ENCODE results near the gene MARS2.
"Not testable (repeated sequence)": the region's sequence is repeated elsewhere in the genome, so short reads cannot be mapped to it uniquely, and the experiment has no call there.

The MARS2 gene

GRCh38 chr2:197705121-197705911 is at the start of gene MARS2:
Gene MARS2, plus strand, starts transcription at chr2:197705369. Its CDS starts 37 bp downstream, at chr2:197705406.
- peak; percentile 71 for DNase-seq (ENCODE audit: low read depth)
- H3K4me3 ChIP-seq (ENCODE audit: low read depth, low read length), result peak within 1 kb of the TSS; percentile 91

GRCh38 chr2:197657562-197657961 is 47.6 kb upstream of the MARS2 start:
- no peak overlapping the region for H3K4me3 ChIP-seq (ENCODE audit: low read depth, low read length)
- no peak for DNase-seq (ENCODE audit: low read depth)

- DNase-seq (ENCODE audit: low read depth), result no peak
- no peak overlapping the region for H3K4me3 ChIP-seq (ENCODE audit: low read depth, low read length)
Observed at GRCh38 chr2:197661626-197662025, 43.5 kb upstream of the MARS2 start.

- no peak overlapping the region for H3K4me3 ChIP-seq (ENCODE audit: low read depth, low read length)
Observed at GRCh38 chr2:197666277-197666676, 38.9 kb upstream of the MARS2 start.

GRCh38 chr2:197668296-197668695 is 36.9 kb upstream of the MARS2 start:
- DNase-seq (ENCODE audit: low read depth), result no peak
- H3K4me3 ChIP-seq (ENCODE audit: low read depth, low read length), result no peak overlapping the region

More at GRCh38 chr2:197666277-197666676, 38.9 kb upstream of the MARS2 start:
- no peak for DNase-seq (ENCODE audit: low read depth)

- DNase-seq (ENCODE audit: low read depth), result no peak
Observed at GRCh38 chr2:197669077-197669476, 36.1 kb upstream of the MARS2 start.

GRCh38 chr2:197672371-197672893 is 32.7 kb upstream of the MARS2 start:
- DNase-seq (ENCODE audit: low read depth), result no peak
- H3K4me3 ChIP-seq (ENCODE audit: low read depth, low read length), result no peak overlapping the region

More at GRCh38 chr2:197669077-197669476, 36.1 kb upstream of the MARS2 start:
- H3K4me3 ChIP-seq (ENCODE audit: low read depth, low read length), result no peak overlapping the region

- H3K4me3 ChIP-seq (ENCODE audit: low read depth, low read length), result peak overlapping the region; percentile 18
- no peak for DNase-seq (ENCODE audit: low read depth)
Observed at GRCh38 chr2:197673106-197673505, 32.1 kb upstream of the MARS2 start.

GRCh38 chr2:197673606-197674005 is 31.6 kb upstream of the MARS2 start:
- peak overlapping the region; percentile 18 for H3K4me3 ChIP-seq (ENCODE audit: low read depth, low read length)

GRCh38 chr2:197674060-197674459 is 31.1 kb upstream of the MARS2 start:
- H3K4me3 ChIP-seq (ENCODE audit: low read depth, low read length), result peak overlapping the region; percentile 45
- no peak for DNase-seq (ENCODE audit: low read depth)

More at GRCh38 chr2:197673606-197674005, 31.6 kb upstream of the MARS2 start:
- DNase-seq (ENCODE audit: low read depth), result no peak

GRCh38 chr2:197674591-197674990 is 30.6 kb upstream of the MARS2 start:
- H3K4me3 ChIP-seq (ENCODE audit: low read depth, low read length), result peak overlapping the region; percentile 45
- DNase-seq (ENCODE audit: low read depth), result no peak

- no peak for DNase-seq (ENCODE audit: low read depth)
- H3K4me3 ChIP-seq (ENCODE audit: low read depth, low read length), result peak within 1 kb of the TSS; percentile 45
Observed at GRCh38 chr2:197675246-197675645, 29.9 kb upstream of the MARS2 start, which contains the start of gene RFTN2. Gene RFTN2, minus strand, starts transcription at chr2:197675587. Its CDS starts 129 bp downstream, at chr2:197675458.

- DNase-seq (ENCODE audit: low read depth), result peak; percentile 39
- H3K4me3 ChIP-seq (ENCODE audit: low read depth, low read length), result peak overlapping the region; percentile 45
Observed at GRCh38 chr2:197675711-197676188, 29.4 kb upstream of the MARS2 start.

GRCh38 chr2:197677056-197677455 is 28.1 kb upstream of the MARS2 start:
- DNase-seq (ENCODE audit: low read depth), result no peak

GRCh38 chr2:197677483-197677882 is 27.7 kb upstream of the MARS2 start:
- peak; percentile 19 for DNase-seq (ENCODE audit: low read depth)
- H3K4me3 ChIP-seq (ENCODE audit: low read depth, low read length), result no peak overlapping the region

More at GRCh38 chr2:197677056-197677455, 28.1 kb upstream of the MARS2 start:
- no peak overlapping the region for H3K4me3 ChIP-seq (ENCODE audit: low read depth, low read length)

GRCh38 chr2:197695206-197695605 is 10.0 kb upstream of the MARS2 start:
- DNase-seq (ENCODE audit: low read depth); H3K4me3 ChIP-seq (ENCODE audit: low read depth, low read length): not testable (repeated sequence)

GRCh38 chr2:197695971-197696370 is 9.2 kb upstream of the MARS2 start:
- not testable (repeated sequence) for DNase-seq (ENCODE audit: low read depth); H3K4me3 ChIP-seq (ENCODE audit: low read depth, low read length)

GRCh38 chr2:197696571-197696970 is 8.6 kb upstream of the MARS2 start:
- not testable (repeated sequence) for H3K4me3 ChIP-seq (ENCODE audit: low read depth, low read length); DNase-seq (ENCODE audit: low read depth)

- not testable (repeated sequence) for DNase-seq (ENCODE audit: low read depth)
Observed at GRCh38 chr2:197699724-197700123, 5.4 kb upstream of the MARS2 start.

GRCh38 chr2:197700960-197701359 is 4.2 kb upstream of the MARS2 start:
- H3K4me3 ChIP-seq (ENCODE audit: low read depth, low read length), result no peak overlapping the region
- DNase-seq (ENCODE audit: low read depth), result no peak

More at GRCh38 chr2:197699724-197700123, 5.4 kb upstream of the MARS2 start:
- H3K4me3 ChIP-seq (ENCODE audit: low read depth, low read length), result not testable (repeated sequence)
